Neural progenitor cell (in vitro differentiated cells): ENCODE data around the gene EVA1A.

ENCODE experiments used
- CTCF ChIP-seq: fragments of 200-600 bp; sonication (generic); IDR thresholded peaks from 2 replicates; pipeline ENCODE4 v1.5.1; 2017; ENCODE audit warnings: antibody characterized with exemption, mild to moderate bottlenecking
- EZH2phosphoT487 ChIP-seq: fragments of 200-600 bp; sonication (generic); IDR thresholded peaks from 2 replicates; pipeline ENCODE4 v1.6.1; 2017; ENCODE audit warnings: antibody characterized with exemption

GRCh38 chr2:75537658-75538057 lies 23.1 kb downstream of the EVA1A start:
- TF ChIP-seq CTCF = no peak
- no peak for TF ChIP-seq EZH2phosphoT487
